ENCODE data around the gene ATXN7L1.

GRCh38 chr7:105786520-105787470 is 89.6 kb downstream of the ATXN7L1 start:
- TF ChIP-seq NRF1 (IDR thresholded peaks at IDR 0.05; ENCODE audit: low read depth, low read length) (no peak), CTCF (IDR thresholded peaks at IDR 0.05; ENCODE audit: control extremely low read depth in 1 of 3, insufficient read depth in 1 of 3, low read depth in 1 of 3, low read length in 3 of 3) (no peak), POLR2A (IDR thresholded peaks at IDR 0.05; ENCODE audit: control extremely low read depth in 1 of 2, low read depth in 2 of 2, low read length in 2 of 2) (no peak), E2F6 (IDR thresholded peaks at IDR 0.05) (no peak), SIN3A (conservative IDR thresholded peaks at IDR 0.05 in 1 of 2, IDR thresholded peaks at IDR 0.05 in 1 of 2; ENCODE audit: low read depth in 1 of 2, low read length in 2 of 2) (no peak), EZH2 (IDR thresholded peaks at IDR 0.05; ENCODE audit: low read depth, low read length, severe bottlenecking) (no peak), MAX (IDR thresholded peaks at IDR 0.05) (no peak), GABPA (IDR thresholded peaks at IDR 0.05; ENCODE audit: borderline replicate concordance, insufficient read depth, low read length) (no peak), EGR1 (IDR thresholded peaks at IDR 0.05; ENCODE audit: borderline replicate concordance, low read depth, low read length) (no peak), HDAC2 (IDR thresholded peaks at IDR 0.05; ENCODE audit: borderline replicate concordance in 1 of 2, low read depth in 2 of 2, low read length in 2 of 2) (no peak)

Measured in H1 (cell line).